HG02885 (cell line): ENCODE measurements around the gene CHN2.

ENCODE experiments used
- ATAC-seq: cut with Tn5 transposase; IDR thresholded peaks from one replicate; pipeline ENCODE4 v1.9.1; 2021; ENCODE audit warnings: mild to moderate bottlenecking; ENCODE audit not compliant: unreplicated experiment, poor library complexity

Gene CHN2

DNA sequence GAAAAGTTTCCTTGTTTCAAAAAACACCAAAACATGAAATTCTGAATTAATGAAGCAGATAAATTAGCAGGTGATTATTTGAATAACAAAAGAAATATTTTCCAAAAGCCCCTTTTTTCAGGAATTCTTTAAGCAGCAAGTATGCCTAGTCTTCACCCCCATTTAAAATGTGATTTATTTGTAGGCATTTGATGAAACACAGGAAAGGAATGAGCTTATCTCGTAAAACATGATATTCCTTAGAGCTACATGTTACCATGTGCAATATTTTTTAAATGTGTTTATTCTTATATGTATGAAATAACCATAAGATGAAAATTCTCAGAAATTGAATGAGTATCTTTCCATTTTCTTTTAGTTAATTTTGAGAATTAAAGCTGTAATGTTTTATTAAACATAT, 106.1 kb downstream of the CHN2 start:
- no peak for ATAC-seq

- no peak for ATAC-seq
Observed at GRCh38 chr7:29302666-29303395, 108.3 kb downstream of the CHN2 start.

- no peak for ATAC-seq
Observed at GRCh38 chr7:29304756-29305155, 110.2 kb downstream of the CHN2 start.

- no peak for ATAC-seq
Observed at GRCh38 chr7:29306319-29306991, 111.9 kb downstream of the CHN2 start.

DNA sequence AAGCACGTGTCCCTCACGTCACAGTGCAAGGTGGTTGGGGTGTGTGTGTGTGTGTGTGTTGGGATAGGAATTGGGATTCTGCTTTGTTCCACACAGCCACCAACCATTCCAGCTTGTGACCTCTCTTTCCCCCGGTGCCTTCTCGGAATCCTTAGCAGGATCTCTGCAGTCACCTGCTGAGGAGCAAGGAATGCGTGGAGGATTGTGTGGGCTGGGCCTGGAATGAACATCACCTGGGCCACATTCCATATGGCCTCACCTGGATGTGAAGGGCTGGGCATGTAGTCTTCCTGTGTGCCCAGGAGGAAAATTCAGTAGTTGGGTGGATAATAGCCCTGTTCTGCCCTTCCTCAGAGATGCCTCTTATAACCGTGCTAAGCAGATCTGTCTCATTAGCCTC, 113.8 kb downstream of the CHN2 start:
- ATAC-seq = no peak

DNA sequence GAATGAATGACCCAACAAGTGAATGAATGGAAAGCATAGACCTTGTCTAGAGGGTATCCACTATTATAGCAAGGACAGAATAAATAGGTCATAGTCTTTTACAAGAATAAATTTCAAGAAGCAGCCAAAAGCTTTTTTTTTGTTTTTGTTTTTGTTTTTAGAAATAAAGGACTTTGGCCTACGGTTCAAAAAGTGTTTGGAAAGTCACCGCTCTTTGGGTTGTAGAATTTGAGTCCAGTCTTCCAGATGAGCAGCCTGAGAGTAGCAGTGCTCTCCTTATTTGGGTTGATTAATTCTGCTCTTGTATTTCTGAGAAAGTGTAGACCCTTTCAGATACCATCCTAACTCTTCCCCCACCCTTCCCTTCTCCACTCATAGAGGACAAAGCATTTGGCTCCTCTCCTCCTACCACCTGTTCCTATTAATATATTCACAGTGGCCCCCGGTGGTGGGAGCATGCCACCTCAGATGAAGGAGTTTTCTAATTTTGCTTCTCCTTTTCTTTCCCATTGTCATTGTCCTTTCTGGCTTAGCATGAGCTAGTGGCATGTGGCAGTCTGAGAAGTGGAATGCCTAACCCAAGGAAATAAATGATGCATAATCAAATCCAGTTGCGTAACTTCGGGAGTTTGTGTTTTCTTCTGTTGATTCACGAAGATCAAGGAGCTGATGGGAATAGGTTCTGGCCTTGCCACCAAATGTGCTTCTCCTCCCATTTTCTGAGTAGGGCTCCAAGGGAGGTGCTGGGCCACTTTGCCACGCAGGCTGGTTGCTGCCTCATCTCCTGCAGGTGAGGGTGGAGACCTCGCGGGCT, 114.7 kb downstream of the CHN2 start:
- ATAC-seq = no peak

DNA sequence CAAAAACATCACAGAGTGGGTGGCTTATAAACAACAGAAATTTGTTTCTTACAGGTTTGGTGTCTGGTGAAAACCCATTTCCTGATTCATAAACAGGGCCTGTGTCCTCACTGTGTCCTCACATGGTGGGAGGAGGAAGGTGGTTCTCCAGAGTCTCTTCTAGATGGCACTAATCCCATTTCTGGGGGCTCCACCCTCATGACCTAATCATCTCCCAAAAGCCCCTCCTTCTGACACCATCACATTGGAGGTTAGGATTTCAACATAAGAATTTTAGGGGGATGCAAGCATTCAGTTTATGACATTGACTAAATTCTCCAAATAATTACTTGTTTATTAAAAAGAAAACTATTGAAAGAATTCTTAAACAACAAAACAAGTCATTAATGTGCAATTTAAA, 116.0 kb downstream of the CHN2 start:
- no peak for ATAC-seq

DNA sequence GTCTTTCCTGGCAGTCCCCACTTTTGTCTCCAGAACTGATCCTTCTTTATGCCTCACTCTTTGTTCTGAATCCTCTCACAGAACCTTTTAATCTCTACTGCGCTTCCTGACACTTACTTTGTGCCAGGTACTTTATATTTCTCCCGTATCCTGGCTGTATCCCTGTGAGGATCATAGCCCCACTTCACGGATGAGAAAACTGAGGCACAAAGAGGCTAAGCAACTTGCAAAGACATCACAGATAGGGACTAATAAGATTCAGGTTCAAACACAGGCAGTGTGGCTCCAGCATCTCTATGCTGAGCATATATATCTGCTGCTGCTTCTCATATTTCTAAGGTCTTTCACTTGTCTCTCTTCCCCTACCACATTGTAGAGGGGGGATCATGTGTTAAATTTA, 116.7 kb downstream of the CHN2 start:
- ATAC-seq = no peak

DNA sequence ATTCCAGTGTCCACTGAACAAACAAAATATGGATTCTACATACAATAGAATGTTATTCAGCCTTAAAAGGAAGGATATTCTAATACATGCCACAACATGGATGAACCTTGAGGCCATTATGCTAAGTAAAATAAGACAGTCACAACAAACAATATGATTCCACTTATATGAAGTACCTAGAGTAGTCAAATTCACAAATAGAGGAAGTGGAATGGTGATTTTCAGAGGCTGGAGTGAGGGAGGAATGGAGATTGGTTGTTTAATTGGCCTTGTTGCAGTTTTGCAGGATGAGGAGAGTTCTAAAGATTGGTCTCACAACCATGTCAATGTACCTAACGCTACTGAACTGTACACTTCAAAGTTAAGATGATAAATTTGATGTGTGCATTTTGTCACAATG, 119.6 kb downstream of the CHN2 start:
- no peak for ATAC-seq

GRCh38 chr7:29315122-29315891, 120.7 kb downstream of the CHN2 start:
- ATAC-seq = no peak

DNA sequence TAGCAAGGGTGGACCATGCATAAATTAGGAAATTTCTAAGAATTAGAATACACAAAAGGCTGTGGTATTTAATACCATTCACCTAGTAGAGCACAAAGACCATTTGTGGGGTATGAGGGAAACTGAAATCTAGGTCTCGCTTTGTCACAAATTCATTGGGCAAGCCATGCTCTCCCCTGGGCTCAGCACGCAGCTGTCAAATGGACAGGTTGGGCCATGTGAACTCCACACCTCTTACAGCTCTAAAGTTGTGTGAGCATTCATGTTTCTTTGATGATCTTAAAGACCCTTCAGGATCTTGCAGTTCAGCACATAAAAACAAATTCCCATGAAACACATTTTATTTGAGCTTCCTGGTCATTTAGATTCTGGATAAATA, 121.3 kb downstream of the CHN2 start:
- ATAC-seq = no peak

GRCh38 chr7:29316926-29317325, 122.4 kb downstream of the CHN2 start:
- ATAC-seq = no peak

DNA sequence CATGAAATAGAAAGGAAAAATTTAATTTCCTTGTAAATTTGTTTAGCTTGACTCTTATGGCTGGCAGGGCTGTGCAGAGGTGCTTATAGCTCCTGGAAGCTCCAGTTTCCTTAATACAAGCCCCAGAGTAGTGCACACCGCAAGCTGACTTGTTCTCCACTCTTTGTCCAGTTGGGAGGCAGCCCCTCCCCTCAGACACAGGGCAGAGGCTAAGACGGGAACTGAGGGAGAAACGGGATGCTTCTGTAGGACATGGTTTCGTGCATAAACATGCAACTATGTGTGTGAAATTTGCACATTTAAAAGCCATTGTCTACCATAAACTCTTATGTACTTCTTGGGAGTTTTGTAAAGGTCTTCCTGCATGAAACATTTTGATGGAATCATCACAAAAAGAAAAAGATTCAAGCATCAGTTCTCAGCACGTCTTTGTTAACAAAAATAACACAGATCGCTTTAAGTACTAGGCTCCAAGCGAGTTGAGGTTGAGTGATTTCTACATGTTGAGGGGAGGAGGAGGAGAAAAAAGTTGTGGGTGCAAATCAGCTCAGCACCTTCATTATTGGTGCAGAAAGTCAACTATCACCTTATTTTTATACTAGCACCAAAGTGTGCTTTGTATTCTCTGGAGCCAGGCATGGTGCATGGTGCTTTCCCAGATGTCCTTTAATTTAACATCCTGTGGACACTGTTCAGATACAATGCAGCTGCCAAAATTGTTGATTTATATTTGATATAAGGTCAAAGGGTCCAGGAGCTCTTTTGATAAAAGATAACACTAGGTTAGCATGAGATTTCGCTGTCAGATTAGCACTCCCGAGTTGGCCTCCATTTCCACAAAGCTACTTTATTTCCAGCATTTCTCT, 124.5 kb downstream of the CHN2 start:
- ATAC-seq = no peak

GRCh38 chr7:29319719-29320521, 125.3 kb downstream of the CHN2 start:
- ATAC-seq = no peak

- ATAC-seq = no peak
Observed at GRCh38 chr7:29320577-29320976, 126.0 kb downstream of the CHN2 start.

DNA sequence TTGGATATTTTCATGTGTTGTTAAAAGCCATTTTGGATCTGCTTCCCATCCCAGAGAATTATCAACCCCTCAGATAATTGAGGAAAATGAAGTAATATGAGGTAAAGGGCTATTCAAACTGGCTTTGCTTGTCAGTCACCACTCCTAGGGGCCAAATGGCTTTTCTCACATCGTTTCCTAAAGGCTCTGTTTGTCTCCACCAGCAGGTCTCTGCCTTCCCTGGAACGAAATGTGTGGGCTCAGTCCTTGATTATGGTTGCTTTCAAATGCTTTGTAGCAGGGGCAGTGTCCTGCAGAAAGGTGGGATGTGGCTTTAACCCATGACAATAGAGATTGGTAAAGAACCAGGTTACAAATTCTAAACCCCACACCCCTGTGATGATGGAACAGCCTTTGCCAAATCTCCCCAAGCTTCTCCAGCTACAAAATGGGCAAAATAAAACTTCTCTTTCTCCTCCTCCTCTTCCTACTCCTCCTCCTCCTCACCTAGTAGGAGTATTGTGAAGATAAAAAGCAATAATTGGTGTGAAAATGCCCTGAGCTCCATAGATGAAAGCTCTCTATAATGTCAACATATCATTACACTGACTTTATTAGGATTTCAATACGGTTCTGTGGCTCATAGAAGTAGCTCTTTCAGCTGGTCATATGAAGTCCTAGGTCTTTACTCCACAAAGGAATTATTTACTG, 127.6 kb downstream of the CHN2 start:
- no peak for ATAC-seq

- no peak for ATAC-seq
Observed at GRCh38 chr7:29325476-29325875, 130.9 kb downstream of the CHN2 start.

GRCh38 chr7:29326864-29327263, 132.3 kb downstream of the CHN2 start:
- ATAC-seq = no peak
